Activated naive CD8-positive, alpha-beta T cell treated with anti-CD3 and anti-CD28 coated beads for 36 hours (primary cell): Measurements from ENCODE around the gene SNAPIN. TPM values are rescaled to one million over a fixed set of nuclear protein-coding genes. Genes with fewer than 3 reads are reported as not detected.
A peak's percentile ranks its signal among the peaks of the same experiment; 100 is the strongest.
"Not testable (repeated sequence)": the region's sequence is repeated elsewhere in the genome, so short reads cannot be mapped to it uniquely, and the experiment has no call there.

ENCODE experiments used
- DNase-seq: peaks from one replicate; pipeline ENCODE4 v3.0.0; 2021
- H3K27ac Mint-ChIP-seq: one replicate; pipeline ENCODE4 v1.8.0; 2022; ENCODE audit warnings: mild to moderate bottlenecking, moderate library complexity, mixed read lengths
- H3K27me3 Mint-ChIP-seq: one replicate; pipeline ENCODE4 v1.8.0; 2022; ENCODE audit warnings: mild to moderate bottlenecking, mixed read lengths
- H3K36me3 Mint-ChIP-seq: one replicate; pipeline ENCODE4 v1.8.0; 2021; ENCODE audit warnings: mild to moderate bottlenecking, mixed read lengths
- H3K4me1 Mint-ChIP-seq: one replicate; pipeline ENCODE4 v1.8.0; 2021; ENCODE audit warnings: mixed read lengths
- H3K4me3 Mint-ChIP-seq: one replicate; pipeline ENCODE4 v1.8.0; 2022; ENCODE audit warnings: mild to moderate bottlenecking, moderate library complexity, mixed read lengths
- H3K9me3 Mint-ChIP-seq: one replicate; pipeline ENCODE4 v1.8.0; 2022; ENCODE audit warnings: mixed read lengths
- total RNA-seq, 2 experiments: library from RNA; stranded (reverse); gene quantifications; one replicate each; pipeline ENCODE4 v1.2.3, GENCODE V29; 2021

Gene SNAPIN
- total RNA-seq, 2 experiments from 2014 or later, result 32.9 to 34.7 TPM

DNA sequence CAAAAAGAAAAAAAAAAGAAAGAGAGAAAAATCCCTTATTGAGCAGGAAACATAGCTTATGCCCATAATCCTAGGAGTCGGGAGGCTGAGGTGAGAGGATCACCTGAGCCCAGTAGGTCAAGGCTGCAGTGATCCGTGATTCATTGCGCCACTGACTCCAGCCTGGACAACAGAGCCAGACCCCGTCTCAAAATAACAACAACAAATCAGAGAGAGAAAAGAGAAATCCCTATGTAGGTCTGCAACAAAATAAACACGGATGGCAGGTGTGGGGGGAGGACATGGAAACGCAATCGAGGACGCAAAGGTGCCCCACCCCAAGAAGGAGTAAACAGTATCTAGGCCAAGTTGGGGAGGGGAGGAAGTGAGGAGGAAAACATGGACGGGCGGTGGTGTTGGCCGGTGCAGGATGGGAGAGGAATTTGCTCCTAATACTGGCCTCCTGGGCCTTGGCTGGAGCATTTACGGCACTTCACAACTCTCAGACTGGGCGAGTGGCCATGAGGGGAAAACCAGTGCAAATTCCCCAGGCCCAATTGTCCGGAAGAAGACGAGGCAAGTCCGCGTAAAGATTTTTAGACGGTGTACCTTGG lies 25.2 kb upstream of the SNAPIN start:
- peak overlapping the region; percentile 94 for H3K4me3 Mint-ChIP-seq
- peak overlapping the region; percentile 97 for H3K27ac Mint-ChIP-seq
- H3K36me3 Mint-ChIP-seq, result peaks cover 39% of the 10 kb centered on the region
- H3K4me1 Mint-ChIP-seq, result peaks cover 26% of the 10 kb centered on the region
- no peak for DNase-seq
- H3K27me3 Mint-ChIP-seq, result no peaks in the 10 kb centered on the region
- H3K9me3 Mint-ChIP-seq, result no peaks in the 10 kb centered on the region

GRCh38 chr1:153633754-153634665 lies 24.5 kb upstream of the SNAPIN start, which contains the start of gene CHTOP:
TSS of gene CHTOP (plus strand) at chr1:153634066. CDS start at chr1:153636589, 2,523 bp downstream.
- Mint-ChIP-seq H3K27ac (peak within 1 kb of the TSS; percentile 97), H3K4me1 (peaks cover 28% of the 10 kb centered on the region), H3K4me3 (peak within 1 kb of the TSS; percentile 94), H3K27me3 (no peaks in the 10 kb centered on the region), H3K9me3 (no peaks in the 10 kb centered on the region), H3K36me3 (peaks cover 40% of the 10 kb centered on the region)
- peak; percentile 95 for DNase-seq

- no peak for DNase-seq
- Mint-ChIP-seq H3K4me1 (peaks cover 28% of the 10 kb centered on the region), H3K4me3 (peak overlapping the region; percentile 94), H3K27ac (peak overlapping the region; percentile 97), H3K27me3 (no peaks in the 10 kb centered on the region), H3K36me3 (peaks cover 46% of the 10 kb centered on the region), H3K9me3 (no peaks in the 10 kb centered on the region)
Measured at GRCh38 chr1:153635872-153636271, 22.6 kb upstream of the SNAPIN start.

DNA sequence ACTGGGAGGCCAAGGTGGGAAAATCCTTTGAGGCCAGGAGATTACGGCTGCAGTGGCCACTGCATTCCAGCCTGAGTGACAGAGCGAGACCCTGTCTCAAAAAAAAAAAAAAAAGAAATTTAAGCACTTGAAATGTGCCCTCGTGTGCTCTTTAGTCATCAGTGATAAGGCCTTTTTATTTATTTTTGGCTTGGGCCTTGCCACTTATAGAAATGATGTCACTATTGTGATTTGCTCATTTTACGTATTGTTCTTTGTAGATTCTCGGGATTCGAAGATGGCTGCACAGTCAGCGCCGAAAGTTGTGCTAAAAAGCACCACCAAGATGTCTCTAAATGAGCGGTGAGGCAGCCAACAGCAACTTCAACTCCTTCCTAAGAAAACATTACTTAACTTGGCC lies 22.2 kb upstream of the SNAPIN start:
- H3K9me3 Mint-ChIP-seq, result no peaks in the 10 kb centered on the region
- peak overlapping the region; percentile 94 for H3K4me3 Mint-ChIP-seq
- H3K27ac Mint-ChIP-seq, result peak overlapping the region; percentile 97
- DNase-seq, result no peak
- peaks cover 31% of the 10 kb centered on the region for H3K4me1 Mint-ChIP-seq
- H3K27me3 Mint-ChIP-seq, result no peaks in the 10 kb centered on the region
- H3K36me3 Mint-ChIP-seq, result peaks cover 49% of the 10 kb centered on the region

GRCh38 chr1:153638261-153638660 lies 20.2 kb upstream of the SNAPIN start:
- no peak for DNase-seq
- peaks cover 31% of the 10 kb centered on the region for H3K4me1 Mint-ChIP-seq
- no peaks in the 10 kb centered on the region for H3K9me3 Mint-ChIP-seq
- no peak overlapping the region for H3K27ac Mint-ChIP-seq
- no peak overlapping the region for H3K4me3 Mint-ChIP-seq
- H3K27me3 Mint-ChIP-seq, result no peaks in the 10 kb centered on the region
- H3K36me3 Mint-ChIP-seq, result peaks cover 59% of the 10 kb centered on the region

- Mint-ChIP-seq H3K36me3 (peaks cover 62% of the 10 kb centered on the region), H3K27ac (no peak overlapping the region), H3K27me3 (no peaks in the 10 kb centered on the region), H3K4me1 (peaks cover 36% of the 10 kb centered on the region), H3K9me3 (no peaks in the 10 kb centered on the region), H3K4me3 (no peak overlapping the region)
- DNase-seq, result no peak
Measured at GRCh38 chr1:153639280-153639679, 19.2 kb upstream of the SNAPIN start.

- H3K27me3 Mint-ChIP-seq, H3K27ac Mint-ChIP-seq, DNase-seq, H3K9me3 Mint-ChIP-seq, H3K4me3 Mint-ChIP-seq: not testable (repeated sequence)
- H3K36me3 Mint-ChIP-seq, result peaks cover 63% of the 10 kb centered on the region
- H3K4me1 Mint-ChIP-seq, result peaks cover 37% of the 10 kb centered on the region
Measured at GRCh38 chr1:153640213-153640612, 18.3 kb upstream of the SNAPIN start.

DNA sequence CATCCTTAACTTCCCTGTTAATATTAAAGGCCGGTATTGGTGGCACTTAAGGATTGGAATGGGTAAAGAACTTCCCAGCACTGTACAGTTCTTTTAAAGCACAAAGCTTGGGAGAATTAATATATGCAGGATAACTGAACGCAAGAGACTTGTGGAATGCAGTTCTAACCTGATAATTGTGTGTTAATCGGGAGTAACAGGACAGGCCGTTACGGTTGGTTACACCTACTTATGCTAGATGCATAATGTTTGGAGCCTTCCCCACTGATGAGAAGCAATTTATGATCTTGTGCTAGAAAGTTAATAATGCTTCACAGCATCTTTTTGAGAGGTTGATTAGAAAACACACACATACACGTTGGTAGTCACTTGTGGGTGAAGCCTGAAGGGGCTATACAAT lies 17.6 kb upstream of the SNAPIN start:
- no peak overlapping the region for H3K4me3 Mint-ChIP-seq
- DNase-seq, result no peak
- peaks cover 66% of the 10 kb centered on the region for H3K36me3 Mint-ChIP-seq
- no peaks in the 10 kb centered on the region for H3K9me3 Mint-ChIP-seq
- H3K27me3 Mint-ChIP-seq, result no peaks in the 10 kb centered on the region
- no peak overlapping the region for H3K27ac Mint-ChIP-seq
- H3K4me1 Mint-ChIP-seq, result peaks cover 35% of the 10 kb centered on the region

DNA sequence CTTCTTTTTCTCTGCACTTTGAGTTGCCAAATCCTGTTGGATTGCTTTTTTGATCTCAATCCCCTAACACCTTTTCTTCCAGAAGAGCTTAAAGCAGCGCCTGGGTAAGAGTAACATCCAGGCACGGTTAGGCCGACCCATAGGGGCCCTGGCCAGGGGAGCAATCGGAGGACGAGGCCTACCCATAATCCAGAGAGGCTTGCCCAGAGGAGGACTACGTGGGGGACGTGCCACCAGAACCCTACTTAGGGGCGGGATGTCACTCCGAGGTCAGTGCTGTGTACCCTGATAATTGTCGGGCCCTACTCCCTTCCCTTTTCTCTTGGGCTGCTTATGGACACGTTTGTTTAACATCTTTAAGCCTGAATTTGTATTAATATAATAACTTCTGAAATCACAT lies 16.3 kb upstream of the SNAPIN start:
- DNase-seq, result no peak
- no peaks in the 10 kb centered on the region for H3K9me3 Mint-ChIP-seq
- H3K4me1 Mint-ChIP-seq, result peaks cover 34% of the 10 kb centered on the region
- peak overlapping the region; percentile 14 for H3K27ac Mint-ChIP-seq
- H3K4me3 Mint-ChIP-seq, result no peak overlapping the region
- peaks cover 64% of the 10 kb centered on the region for H3K36me3 Mint-ChIP-seq
- no peaks in the 10 kb centered on the region for H3K27me3 Mint-ChIP-seq

DNA sequence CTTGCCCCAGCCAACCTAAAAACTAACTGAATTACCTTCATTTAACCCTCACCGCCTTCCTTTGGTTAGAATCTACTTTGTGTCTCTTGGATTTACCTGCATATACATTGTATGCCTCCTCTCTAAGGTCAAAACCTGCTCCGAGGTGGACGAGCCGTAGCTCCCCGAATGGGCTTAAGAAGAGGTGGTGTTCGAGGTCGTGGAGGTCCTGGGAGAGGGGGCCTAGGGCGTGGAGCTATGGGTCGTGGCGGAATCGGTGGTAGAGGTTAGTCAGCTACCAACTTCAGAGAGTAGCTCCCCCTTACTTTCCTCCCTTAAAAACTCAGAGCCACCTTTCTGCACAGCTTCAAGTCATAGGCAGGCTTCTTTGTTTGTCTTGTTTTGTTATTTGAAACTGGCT lies 15.4 kb upstream of the SNAPIN start:
- H3K9me3 Mint-ChIP-seq, result no peaks in the 10 kb centered on the region
- no peak overlapping the region for H3K27ac Mint-ChIP-seq
- H3K27me3 Mint-ChIP-seq, result no peaks in the 10 kb centered on the region
- peaks cover 30% of the 10 kb centered on the region for H3K4me1 Mint-ChIP-seq
- H3K36me3 Mint-ChIP-seq, result peaks cover 64% of the 10 kb centered on the region
- DNase-seq, result no peak
- H3K4me3 Mint-ChIP-seq, result no peak overlapping the region

DNA sequence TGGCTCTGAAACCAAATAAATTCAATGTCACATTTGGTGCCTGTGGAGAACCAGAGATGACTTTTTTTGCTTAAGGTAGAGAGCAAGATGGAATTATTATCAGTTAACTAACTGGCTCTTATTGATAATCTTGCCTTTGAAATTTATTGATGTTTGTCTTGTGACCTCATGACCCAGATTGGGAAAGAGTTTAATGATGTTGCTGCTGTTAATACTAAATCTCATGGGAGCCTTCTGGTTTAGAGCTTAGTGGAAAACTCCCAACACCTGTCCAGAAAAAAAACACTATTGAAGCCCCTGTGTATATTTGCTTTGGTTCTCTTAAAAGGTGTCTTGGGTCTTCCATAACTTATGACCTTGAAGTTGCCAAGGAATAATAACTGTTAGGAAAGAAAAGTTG lies 14.7 kb upstream of the SNAPIN start:
- Mint-ChIP-seq H3K4me1 (peaks cover 32% of the 10 kb centered on the region), H3K9me3 (no peaks in the 10 kb centered on the region), H3K27me3 (no peaks in the 10 kb centered on the region), H3K4me3 (no peak overlapping the region), H3K27ac (no peak overlapping the region), H3K36me3 (peaks cover 64% of the 10 kb centered on the region)
- DNase-seq, result no peak

DNA sequence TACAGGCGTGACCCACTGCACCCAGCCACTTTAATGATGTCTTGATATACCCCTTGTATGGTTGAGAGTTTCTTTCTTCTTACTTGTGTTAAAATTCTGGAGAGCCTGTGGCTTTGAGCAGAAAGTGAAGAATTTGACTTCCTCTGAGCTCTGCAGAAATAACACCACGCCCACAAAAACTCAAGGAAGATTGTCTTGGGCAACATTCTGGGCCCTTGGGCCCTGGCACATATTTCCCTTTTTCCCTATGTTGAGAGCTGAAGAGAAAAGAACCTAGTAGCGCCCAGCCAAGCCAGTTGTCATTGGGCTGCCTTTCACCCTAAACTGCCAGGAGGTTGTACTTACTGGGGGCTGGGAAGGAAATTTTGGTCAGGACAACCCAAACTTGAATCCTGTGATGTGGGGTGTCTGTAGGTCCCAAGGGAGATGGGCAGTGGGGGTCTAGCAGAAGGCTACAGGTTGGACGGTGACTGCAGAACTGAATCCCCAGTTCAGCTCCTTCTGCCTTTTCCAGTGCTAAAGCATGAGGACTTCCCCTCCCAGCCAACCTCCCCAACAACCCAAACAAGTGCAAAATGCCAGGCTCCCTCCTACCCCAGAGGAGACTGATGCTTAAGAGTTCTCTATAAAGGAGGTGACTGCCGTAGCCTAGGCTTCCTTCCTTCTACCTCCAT lies 11.7 kb upstream of the SNAPIN start:
- Mint-ChIP-seq H3K36me3 (peaks cover 48% of the 10 kb centered on the region), H3K27me3 (no peaks in the 10 kb centered on the region), H3K4me1 (peaks cover 38% of the 10 kb centered on the region), H3K27ac (peak overlapping the region; percentile 73), H3K4me3 (no peak overlapping the region), H3K9me3 (no peaks in the 10 kb centered on the region)
- DNase-seq, result no peak

- H3K4me1 Mint-ChIP-seq, result peaks cover 34% of the 10 kb centered on the region
- H3K4me3 Mint-ChIP-seq, result no peak overlapping the region
- no peaks in the 10 kb centered on the region for H3K9me3 Mint-ChIP-seq
- no peaks in the 10 kb centered on the region for H3K27me3 Mint-ChIP-seq
- no peak for DNase-seq
- no peak overlapping the region for H3K27ac Mint-ChIP-seq
- H3K36me3 Mint-ChIP-seq, result peaks cover 45% of the 10 kb centered on the region
Measured at GRCh38 chr1:153647346-153647714, 11.2 kb upstream of the SNAPIN start.

DNA sequence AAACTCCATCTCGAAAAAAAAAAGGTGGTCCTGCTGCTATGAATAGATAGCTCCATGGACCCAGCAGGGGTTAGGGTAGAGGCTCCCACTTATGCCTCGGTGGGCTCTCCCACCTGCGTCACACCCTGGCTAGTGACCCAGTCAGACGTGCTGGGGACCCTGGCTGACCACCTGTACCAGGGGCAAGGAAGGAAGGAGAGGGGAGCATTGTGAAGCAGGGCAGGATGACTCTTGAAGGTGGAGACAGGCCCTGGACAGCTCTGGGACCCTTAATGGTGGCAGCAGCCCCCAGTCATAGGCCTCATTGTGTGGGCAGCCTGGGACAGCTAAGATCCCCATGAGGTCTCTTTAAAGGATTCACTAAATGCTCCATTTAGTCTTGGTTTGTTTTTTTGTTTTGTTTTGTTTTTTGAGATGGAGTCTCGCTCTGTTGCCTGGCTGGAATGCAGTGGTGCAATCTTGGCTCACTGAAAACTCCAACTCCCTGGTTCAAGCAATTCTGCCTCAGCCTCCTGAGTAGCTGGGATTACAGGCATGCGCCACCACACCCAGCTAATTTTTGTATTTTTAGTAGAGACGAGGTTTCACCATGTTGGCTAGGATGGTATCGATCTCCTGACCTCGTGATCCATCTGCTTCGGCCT lies 10.4 kb upstream of the SNAPIN start:
- H3K4me1 Mint-ChIP-seq, result peaks cover 36% of the 10 kb centered on the region
- no peaks in the 10 kb centered on the region for H3K27me3 Mint-ChIP-seq
- peaks cover 39% of the 10 kb centered on the region for H3K36me3 Mint-ChIP-seq
- H3K27ac Mint-ChIP-seq, result peak overlapping the region; percentile 65
- H3K9me3 Mint-ChIP-seq, result no peaks in the 10 kb centered on the region
- no peak overlapping the region for H3K4me3 Mint-ChIP-seq
- DNase-seq, result no peak
